ENCODE measurements around the gene DMGDH. TPM values are rescaled to one million over a fixed set of nuclear protein-coding genes. Genes with fewer than 3 reads are reported as not detected.

The DMGDH gene
- total RNA-seq, 2 experiments from 2014 or later: 0.50 TPM; not detected in 1

GRCh38 chr5:79011869-79012268 lies 57.6 kb downstream of the DMGDH start:
- no peak overlapping the region for H3K27ac ChIP-seq (ENCODE audit: low read depth in 1 of 2, low read length in 2 of 2)
- TF ChIP-seq, protein P1, sequence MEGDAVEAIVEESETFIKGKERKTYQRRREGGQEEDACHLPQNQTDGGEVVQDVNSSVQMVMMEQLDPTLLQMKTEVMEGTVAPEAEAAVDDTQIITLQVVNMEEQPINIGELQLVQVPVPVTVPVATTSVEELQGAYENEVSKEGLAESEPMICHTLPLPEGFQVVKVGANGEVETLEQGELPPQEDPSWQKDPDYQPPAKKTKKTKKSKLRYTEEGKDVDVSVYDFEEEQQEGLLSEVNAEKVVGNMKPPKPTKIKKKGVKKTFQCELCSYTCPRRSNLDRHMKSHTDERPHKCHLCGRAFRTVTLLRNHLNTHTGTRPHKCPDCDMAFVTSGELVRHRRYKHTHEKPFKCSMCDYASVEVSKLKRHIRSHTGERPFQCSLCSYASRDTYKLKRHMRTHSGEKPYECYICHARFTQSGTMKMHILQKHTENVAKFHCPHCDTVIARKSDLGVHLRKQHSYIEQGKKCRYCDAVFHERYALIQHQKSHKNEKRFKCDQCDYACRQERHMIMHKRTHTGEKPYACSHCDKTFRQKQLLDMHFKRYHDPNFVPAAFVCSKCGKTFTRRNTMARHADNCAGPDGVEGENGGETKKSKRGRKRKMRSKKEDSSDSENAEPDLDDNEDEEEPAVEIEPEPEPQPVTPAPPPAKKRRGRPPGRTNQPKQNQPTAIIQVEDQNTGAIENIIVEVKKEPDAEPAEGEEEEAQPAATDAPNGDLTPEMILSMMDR (IDR thresholded peaks at IDR 0.05): no peak
- no peaks in the 10 kb centered on the region for H3K36me3 ChIP-seq (ENCODE audit: insufficient read depth, low read length)
- H3K27me3 ChIP-seq (ENCODE audit: control insufficient read depth in 1 of 2, insufficient read depth in 2 of 2, low read length in 2 of 2): no peaks in the 10 kb centered on the region
- POLR2A ChIA-PET: no interaction called here
- no peak for DNase-seq
- no peak overlapping the region for H3K4me3 ChIP-seq (ENCODE audit: low read length)
- no peak for ATAC-seq (ENCODE audit: poor library complexity)
- Mint-ChIP-seq H3K4me1 (ENCODE audit: low read depth) (no peaks in the 10 kb centered on the region), H3K4me3 (no peak overlapping the region), H3K9me3 (peaks cover 8% of the 10 kb centered on the region), H3K27me3 (peaks cover 41% of the 10 kb centered on the region), H3K27ac (no peak overlapping the region), H3K36me3 (ENCODE audit: low read depth) (no peaks in the 10 kb centered on the region)
- CTCF ChIA-PET: no interaction called here
- intact Hi-C loops (cut with DNase I, micrococcal nuclease): no loop called here
- H3K4me1 ChIP-seq (ENCODE audit: insufficient read depth, low read length): no peaks in the 10 kb centered on the region
- peaks cover 8 to 9% of the 10 kb centered on the region in 2 experiments for H3K9me3 ChIP-seq (ENCODE audit: control insufficient read depth in 1 of 2, insufficient read depth in 1 of 2, low read length in 2 of 2)

DNA sequence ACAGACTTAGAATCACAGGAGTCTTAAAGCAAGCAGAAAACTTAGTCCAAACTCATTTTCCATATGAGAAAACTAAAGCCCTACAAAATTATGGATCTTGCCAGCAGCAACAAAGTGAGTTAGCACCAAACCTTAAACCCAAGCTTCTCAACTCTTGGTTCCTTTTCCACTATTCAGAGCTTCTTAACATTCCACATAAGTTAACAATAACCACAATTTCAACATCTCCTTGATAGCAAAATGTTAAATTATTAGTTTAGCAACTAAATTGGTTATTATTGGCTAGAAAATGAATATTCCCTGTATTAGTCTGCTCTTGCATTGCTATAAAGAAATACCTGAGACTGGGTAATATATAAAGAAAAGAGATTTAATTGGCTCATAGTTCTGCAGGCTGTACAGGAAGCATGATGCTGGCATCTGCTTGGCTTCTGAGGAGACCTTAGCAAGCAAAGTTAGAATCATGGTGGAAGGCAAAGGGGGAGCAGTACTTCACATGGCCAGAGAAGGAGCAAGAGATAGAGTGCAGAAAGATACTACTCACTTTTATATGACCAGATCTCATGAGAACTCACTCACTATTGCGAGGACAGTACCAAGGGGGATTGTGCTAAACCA lies 58.1 kb downstream of the DMGDH start:
- H3K27ac Mint-ChIP-seq: no peak overlapping the region
- Histone ChIP-seq H3K36me3 (ENCODE audit: insufficient read depth, low read length) (no peaks in the 10 kb centered on the region), H3K9me3 (ENCODE audit: control insufficient read depth in 1 of 2, insufficient read depth in 1 of 2, low read length in 2 of 2) (peaks cover 8 to 9% of the 10 kb centered on the region in 2 experiments), H3K27me3 (ENCODE audit: control insufficient read depth in 1 of 2, insufficient read depth in 2 of 2, low read length in 2 of 2) (peaks cover under 1 to 4% of the 10 kb centered on the region in 2 experiments), H3K4me1 (ENCODE audit: insufficient read depth, low read length) (no peaks in the 10 kb centered on the region), H3K27ac (ENCODE audit: low read depth in 1 of 2, low read length in 2 of 2) (no peak overlapping the region), H3K4me3 (ENCODE audit: low read length) (no peak overlapping the region)
- intact Hi-C loops (cut with DNase I, micrococcal nuclease): no loop called here
- no peaks in the 10 kb centered on the region for H3K36me3 Mint-ChIP-seq (ENCODE audit: low read depth)
- ATAC-seq (ENCODE audit: poor library complexity) (no peak), DNase-seq (no peak)
- peaks cover 41% of the 10 kb centered on the region for H3K27me3 Mint-ChIP-seq
- POLR2A ChIA-PET: no interaction called here
- peaks cover 8% of the 10 kb centered on the region for H3K9me3 Mint-ChIP-seq
- TF ChIP-seq, protein P1 (IDR thresholded peaks at IDR 0.05): no peak
- H3K4me1 Mint-ChIP-seq (ENCODE audit: low read depth): no peaks in the 10 kb centered on the region
- H3K4me3 Mint-ChIP-seq: no peak overlapping the region
- CTCF ChIA-PET: no interaction called here

DNA sequence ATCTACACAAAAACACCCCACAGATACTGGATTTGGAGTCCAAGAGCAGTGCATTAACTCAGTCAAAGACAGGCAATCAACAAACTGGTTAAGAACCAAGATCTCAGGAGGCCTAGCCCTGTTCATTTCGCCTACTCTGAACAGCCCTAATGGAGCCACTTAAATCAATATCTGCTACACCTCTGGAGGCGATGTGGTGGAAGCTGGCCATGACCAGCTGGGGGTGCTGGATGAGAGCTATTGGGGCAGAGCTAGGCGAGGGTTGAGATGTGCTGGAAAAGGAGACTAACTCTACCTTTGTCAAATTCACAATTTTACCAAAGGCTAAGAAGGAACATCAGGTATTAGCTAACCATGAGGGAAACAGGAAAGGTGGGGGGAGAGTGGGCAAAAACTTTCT lies 61.1 kb downstream of the DMGDH start:
- H3K9me3 Mint-ChIP-seq: peaks cover 5% of the 10 kb centered on the region
- ChIA-PET POLR2A (interaction anchor here (0.8 kb wide), 1 partner anchor 23 kb away, joined by 3 read pairs; the partner anchor contains the start of gene ARSB), CTCF (interaction anchor here (0.9 kb wide), 2 partner anchors 17 to 23 kb away, joined by 3 read pairs; partner anchors contain the start of gene ARSB)
- H3K36me3 Mint-ChIP-seq (ENCODE audit: low read depth): no peaks in the 10 kb centered on the region
- Histone ChIP-seq H3K36me3 (ENCODE audit: insufficient read depth, low read length) (no peaks in the 10 kb centered on the region), H3K27ac (ENCODE audit: low read depth in 1 of 2, low read length in 2 of 2) (no peak overlapping the region), H3K27me3 (ENCODE audit: control insufficient read depth in 1 of 2, insufficient read depth in 2 of 2, low read length in 2 of 2) (peaks cover 3 to 7% of the 10 kb centered on the region in 2 experiments), H3K9me3 (ENCODE audit: control insufficient read depth in 1 of 2, insufficient read depth in 1 of 2, low read length in 2 of 2) (peaks cover 8 to 9% of the 10 kb centered on the region in 2 experiments), H3K4me1 (ENCODE audit: insufficient read depth, low read length) (no peaks in the 10 kb centered on the region), H3K4me3 (ENCODE audit: low read length) (no peak overlapping the region)
- no peaks in the 10 kb centered on the region for H3K4me1 Mint-ChIP-seq (ENCODE audit: low read depth)
- H3K27ac Mint-ChIP-seq: no peak overlapping the region
- ATAC-seq (ENCODE audit: poor library complexity): no peak
- intact Hi-C loops (cut with DNase I, micrococcal nuclease): no loop called here
- peaks cover 25% of the 10 kb centered on the region for H3K27me3 Mint-ChIP-seq
- TF ChIP-seq, protein P1 (IDR thresholded peaks at IDR 0.05): no peak
- DNase-seq: no peak
- no peak overlapping the region for H3K4me3 Mint-ChIP-seq

All from CD4-positive, alpha-beta T cell (primary cell).